NCI-H1092 treated with DMSO at 0.1 percent for 48 hours (cell line): ENCODE measurements around the gene LRP10.
A peak's percentile ranks its signal among the peaks of the same experiment; 100 is the strongest.
"Not testable (repeated sequence)": the region's sequence is repeated elsewhere in the genome, so short reads cannot be mapped to it uniquely, and the experiment has no call there.

Source experiments
- DNase-seq: peaks from one replicate; lab custom pipeline; 2025; lab: John Stamatoyannopoulos, UW

Gene LRP10, protein sequence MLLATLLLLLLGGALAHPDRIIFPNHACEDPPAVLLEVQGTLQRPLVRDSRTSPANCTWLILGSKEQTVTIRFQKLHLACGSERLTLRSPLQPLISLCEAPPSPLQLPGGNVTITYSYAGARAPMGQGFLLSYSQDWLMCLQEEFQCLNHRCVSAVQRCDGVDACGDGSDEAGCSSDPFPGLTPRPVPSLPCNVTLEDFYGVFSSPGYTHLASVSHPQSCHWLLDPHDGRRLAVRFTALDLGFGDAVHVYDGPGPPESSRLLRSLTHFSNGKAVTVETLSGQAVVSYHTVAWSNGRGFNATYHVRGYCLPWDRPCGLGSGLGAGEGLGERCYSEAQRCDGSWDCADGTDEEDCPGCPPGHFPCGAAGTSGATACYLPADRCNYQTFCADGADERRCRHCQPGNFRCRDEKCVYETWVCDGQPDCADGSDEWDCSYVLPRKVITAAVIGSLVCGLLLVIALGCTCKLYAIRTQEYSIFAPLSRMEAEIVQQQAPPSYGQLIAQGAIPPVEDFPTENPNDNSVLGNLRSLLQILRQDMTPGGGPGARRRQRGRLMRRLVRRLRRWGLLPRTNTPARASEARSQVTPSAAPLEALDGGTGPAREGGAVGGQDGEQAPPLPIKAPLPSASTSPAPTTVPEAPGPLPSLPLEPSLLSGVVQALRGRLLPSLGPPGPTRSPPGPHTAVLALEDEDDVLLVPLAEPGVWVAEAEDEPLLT

DNA sequence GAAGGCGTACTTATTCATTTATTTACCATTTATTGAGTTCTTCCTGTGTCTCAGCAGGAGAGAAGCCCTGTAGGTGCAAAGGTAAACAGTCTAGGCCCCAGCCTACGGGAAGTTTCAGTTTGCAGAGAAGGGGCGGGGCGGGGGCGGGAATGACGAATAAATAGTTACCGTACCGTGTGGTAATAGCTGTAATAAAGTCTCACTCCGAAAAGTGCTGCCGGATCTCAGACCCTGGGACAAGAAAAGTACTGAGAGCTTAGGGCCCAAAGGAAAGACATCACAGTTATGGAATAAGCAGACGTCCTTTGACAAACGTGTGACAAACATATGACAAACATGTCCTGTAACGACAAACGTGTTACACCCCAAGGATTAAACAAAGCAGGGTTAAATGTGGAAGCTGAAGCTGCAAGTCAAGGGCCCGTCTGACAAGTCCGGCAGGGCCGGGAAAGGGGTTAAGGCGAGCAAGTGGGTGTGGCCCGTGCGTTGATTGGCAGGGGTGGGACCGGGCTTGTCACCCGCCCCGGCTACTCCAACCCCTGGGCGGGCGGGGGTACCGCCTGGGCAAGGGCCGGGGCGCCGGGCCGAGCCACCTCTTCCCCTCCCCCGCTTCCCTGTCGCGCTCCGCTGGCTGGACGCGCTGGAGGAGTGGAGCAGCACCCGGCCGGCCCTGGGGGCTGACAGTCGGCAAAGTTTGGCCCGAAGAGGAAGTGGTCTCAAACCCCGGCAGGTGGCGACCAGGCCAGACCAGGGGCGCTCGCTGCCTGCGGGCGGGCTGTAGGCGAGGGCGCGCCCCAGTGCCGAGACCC is at the start of gene LRP10:
TSS of gene LRP10 (plus strand) at position 517 of the 809 bp plus-strand sequence. CDS start 564 bp downstream, outside the sequence.
- peak; percentile 65 for DNase-seq

DNA sequence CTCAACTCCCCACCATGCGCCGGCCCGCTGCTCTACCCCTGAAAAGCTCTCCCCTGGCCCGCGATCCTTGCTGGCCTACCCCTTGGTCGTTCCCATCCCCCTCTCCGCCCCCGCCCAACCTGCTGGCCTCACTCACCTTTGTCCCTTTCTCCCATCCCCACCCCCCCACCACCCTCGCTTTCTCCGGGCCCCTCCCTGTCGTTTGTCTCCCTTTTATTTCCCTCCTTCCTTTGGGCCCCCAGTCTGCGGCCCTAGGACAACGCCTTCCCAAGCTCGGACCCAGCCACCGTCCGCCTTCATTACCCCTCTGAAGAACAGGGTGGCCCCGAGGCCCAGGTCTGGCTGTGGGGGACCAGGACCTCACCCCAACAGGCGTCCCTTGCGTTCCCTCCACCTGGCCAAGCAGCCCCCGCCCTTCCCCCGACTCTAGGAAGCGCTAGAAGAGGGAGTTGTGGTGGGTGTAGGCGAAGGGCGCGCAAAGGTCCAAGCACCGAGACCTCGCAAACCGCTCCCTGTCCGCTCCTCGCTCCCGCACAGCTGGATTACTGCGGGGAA is 49.4 kb upstream of the LRP10 start:
- no peak for DNase-seq

DNA sequence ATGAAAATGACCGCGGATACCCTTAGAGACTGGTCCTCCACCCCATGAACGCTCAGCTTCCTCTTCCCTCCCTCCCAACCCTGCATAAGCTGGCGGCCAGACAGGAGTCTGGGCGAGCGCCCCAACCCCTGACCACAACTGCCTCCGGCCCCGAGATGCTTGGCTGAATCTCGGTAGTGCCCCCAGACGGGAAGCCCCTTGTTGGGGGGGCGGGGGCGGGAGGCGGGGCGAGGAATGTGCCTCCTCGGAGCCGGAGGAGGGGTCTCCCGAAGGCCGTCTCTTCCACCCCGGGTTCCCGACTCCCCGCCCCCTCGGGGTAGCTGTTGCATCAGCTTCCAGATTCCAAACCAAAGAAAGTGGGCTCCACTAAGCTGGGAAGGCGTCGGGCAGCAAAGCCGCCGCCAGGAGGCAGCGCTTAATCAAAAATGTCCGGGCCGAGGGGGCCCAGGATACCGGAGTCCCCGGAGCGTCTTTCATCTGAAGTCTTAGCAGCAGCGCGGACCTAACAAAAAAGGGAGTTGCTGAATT is 48.9 kb upstream of the LRP10 start:
- DNase-seq, result peak; percentile 24

DNA sequence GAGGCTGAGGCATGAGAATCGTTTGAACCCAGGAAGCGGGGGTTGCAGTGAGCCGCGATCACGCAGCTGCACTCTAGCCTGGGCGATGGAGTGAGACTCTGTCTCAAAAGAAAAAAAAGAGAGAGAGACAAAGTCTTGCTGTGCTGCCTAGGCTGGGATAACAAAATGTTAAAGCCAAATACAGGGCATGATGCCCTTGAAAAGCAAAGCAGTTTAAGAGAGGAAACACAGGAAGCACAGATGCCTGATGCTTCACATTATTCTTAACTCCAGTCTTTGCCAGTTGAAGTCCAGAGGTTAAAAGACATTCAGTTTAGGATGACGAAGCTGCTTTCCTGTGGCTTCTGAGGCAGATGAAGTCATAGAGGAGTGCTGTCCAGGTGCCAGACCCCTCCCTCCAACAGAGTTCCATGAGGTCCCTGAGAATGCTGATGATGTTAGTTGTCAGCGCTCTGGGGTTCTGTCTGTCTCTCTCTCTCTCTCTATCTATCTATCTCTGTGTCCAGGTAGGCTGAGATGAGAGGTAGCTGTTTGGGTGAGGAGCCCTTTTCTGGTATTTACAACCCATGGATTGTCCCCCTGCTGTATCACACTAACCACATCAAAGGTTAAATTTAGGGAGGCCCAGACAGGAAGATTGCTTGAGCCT is 46.7 kb upstream of the LRP10 start:
- DNase-seq, result no peak

DNA sequence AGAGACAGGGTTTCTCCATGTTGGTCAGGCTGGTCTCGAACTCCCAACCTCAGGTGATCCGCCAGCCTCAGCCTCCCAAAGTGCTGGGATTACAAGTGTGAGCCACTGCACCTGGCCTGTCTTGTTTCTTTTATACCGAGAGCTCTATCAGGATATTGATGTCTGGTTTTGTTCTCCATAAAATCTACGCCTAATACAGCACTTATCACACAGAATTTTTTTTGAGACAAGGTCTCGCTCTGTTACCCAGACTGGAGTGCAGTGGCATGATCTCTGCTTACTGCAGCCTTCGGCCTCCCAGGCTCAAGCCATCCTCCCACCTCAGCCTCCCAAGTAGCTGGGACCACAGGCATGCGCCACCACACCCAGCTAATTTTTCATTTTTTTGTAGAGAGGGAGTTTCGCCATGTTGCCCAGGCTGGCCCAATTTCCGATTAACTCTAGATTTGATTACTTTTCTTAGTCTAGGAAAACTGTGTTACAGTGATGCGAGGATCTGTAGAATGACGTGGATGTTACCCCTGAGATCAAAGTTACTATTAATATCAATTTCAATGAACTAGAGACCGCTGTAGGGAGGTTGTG is 42.4 kb upstream of the LRP10 start:
- DNase-seq, result not testable (repeated sequence)

DNA sequence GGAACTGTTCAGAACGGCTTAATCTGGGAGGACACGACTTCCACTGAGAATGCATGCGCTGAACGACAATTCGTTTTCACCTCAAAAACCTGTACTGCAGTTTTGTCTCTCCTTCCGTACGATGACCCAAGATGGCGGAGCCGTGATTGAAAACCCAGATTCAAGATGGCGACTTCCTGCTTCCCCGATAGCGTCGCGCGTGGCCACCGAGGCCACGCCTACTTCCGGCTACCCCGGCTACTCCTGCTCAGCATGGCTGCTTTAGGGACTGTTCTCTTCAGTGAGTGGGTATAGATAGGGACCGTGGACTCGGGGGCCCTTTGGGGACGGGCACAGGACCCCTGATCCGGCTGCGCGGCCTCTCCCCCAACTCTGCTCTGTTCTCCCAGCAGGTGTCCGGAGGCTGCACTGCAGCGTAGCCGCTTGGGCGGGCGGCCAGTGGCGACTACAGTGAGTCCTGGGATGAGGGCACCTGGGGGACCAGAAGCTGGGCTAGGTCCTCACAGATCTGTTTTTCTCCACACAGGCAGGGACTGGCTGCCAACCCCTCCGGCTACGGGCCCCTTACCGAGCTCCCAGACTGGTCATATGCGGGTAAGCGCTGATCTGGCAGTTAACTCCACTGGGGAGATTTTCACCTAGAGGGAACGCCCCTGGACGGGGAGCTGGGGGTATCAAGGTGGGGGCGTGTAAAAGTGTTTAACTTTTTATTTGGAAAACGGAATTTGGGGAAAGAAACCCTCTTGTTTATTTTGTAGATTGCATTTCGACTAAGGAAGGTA is 41.7 kb upstream of the LRP10 start, which contains the start of gene MRPL52:
TSS of gene MRPL52 (plus strand) at position 227 of the 782 bp plus-strand sequence. CDS start at position 253, 26 bp downstream.
- DNase-seq, result peak; percentile 95

DNA sequence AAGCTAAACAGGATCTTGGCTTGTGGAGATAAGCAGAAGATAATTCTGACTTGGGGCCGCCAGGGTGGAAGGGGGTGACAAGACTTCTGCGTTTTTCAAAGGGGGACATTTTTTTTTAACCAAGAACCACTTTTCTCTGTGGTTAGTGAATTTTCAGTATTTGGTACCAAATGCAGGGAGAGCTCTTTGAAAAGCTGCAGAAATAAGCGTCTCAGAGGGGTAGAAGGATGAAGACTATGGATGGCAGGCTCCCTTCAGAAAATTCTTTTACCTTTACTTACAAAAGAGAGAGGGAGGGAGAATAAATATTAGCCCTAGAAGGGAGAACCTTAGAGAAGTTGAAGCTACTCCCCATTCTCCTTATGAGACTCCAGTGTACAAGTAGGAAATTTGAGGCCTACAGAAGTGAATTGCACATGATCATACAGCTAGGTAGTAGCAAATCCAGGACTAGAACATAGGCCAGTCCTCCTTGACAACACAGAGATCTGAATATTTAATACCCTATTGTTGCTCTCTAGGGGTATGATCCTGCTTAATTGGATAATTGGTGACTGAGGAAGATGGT is 41.0 kb upstream of the LRP10 start:
- no peak for DNase-seq

DNA sequence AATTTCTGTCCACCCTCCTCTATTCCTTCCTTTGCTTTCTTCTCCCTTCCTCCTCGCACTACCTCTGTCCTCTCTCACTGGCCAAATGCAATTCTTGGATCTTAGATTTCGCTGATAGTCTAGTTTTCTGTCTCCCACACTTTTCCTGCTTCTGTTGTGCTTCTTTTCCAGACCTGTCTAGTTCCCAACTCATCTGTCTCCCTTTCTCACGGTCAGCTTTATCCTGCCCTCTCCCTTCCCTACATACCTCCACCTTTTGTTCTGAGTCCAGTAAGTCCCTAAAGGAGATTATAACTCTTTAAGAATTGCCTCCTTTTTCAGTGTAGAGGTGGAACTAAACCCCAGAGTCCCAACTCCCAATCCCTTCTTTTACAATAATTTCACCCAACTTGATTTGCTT is 36.0 kb upstream of the LRP10 start:
- no peak for DNase-seq

DNA sequence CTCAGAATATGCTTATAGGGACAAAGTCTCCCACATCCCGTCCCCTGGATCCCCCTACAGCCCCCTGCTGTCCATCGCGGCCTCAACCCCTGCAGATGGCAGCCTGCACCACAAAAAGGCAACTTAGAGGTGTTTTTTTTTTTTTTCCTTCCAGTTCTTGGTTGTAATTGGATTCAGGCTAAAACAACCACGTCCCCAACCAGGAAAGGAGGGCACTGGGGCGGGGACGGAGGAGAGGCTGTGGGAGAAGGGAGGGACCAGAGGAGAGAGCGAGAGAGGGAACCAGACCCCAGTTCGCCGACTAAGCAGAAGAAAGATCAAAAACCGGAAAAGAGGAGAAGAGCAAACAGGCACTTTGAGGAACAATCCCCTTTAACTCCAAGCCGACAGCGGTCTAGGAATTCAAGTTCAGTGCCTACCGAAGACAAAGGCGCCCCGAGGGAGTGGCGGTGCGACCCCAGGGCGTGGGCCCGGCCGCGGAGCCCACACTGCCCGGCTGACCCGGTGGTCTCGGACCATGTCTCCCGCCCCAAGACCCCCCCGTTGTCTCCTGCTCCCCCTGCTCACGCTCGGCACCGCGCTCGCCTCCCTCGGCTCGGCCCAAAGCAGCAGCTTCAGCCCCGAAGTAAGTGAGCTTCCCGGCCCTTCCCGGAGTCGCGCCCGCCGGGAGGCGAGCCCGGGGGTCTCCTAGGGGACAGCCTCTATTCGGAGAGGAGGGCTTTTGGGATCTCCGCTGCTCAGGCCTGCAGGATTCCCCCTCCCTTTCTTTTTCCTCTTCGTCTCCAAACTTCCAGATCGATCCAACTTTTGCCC is 35.0 kb upstream of the LRP10 start, which contains the start of gene MMP14:
TSS of gene MMP14 (plus strand) at position 285 of the 813 bp plus-strand sequence. CDS start at position 518, 233 bp downstream.
- DNase-seq, result no peak

DNA sequence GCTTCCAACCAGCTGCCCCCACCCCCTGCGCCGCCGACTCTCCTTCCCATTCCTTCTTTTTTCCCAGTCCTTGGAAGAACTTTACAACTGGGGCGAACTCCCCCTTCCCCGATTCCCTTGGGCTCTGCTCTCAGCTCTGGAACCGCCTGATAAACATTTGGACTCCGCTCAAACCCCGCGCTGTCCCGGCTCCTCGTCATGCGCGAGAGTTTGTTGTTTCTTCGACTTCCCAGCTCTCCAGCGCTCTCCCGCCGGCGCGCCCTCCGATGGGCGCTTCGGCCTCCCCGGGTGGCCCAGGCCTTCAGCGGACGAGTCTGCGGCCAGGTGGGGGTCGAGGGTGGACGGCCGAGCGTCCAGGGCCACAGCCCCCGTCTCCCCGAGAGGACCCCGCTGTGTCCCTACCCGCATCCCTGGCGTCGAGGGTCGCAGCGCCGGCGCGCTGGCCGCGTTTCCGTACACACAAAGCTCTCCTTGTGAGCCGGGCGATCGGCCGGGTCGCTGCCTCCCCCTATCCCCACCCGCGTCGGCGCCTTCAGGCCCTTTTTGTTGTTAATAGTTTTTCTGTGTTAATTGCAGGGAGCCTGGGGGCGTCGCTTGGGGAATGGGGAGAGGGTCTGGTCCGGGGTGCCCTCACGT is 34.3 kb upstream of the LRP10 start:
- DNase-seq, result no peak

DNA sequence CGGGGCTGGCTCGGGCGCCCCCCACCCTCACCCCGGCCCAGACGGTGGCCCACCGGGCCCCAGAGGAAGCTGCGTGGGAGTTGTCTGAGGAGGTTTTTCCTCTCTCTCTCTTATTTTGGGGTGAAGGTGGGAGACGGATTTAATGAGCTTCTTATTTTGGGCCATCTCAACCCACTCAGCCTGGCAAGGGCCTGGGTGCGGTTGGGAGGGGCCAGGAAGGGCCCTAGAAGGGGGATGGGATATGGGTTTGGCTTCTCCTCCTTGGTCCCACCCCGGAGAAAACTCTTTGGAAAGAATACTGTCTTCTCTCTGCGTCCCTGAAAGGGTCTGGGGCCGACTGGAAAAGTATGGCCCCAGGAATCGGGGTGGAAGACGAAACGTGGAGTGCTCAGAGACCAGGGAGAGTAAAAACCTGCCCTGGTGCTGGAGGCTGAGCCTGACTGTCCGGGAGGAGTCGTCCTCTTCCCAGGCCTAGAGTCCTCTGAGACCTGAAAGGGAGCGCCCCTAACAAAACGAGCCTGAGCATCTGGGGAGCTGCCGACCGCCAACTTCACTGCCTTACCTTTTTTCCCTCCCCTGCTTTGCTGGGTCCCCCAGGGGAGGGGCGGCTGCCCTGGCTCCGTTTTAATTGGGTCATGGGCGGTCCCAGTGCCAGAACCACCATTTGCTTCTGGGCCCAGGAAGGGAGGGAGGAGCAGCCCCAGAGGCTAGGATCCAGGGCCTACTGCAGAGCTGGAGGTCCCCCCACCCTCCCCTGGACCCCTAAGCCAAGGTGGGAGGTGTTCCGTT is 33.6 kb upstream of the LRP10 start:
- DNase-seq, result no peak

DNA sequence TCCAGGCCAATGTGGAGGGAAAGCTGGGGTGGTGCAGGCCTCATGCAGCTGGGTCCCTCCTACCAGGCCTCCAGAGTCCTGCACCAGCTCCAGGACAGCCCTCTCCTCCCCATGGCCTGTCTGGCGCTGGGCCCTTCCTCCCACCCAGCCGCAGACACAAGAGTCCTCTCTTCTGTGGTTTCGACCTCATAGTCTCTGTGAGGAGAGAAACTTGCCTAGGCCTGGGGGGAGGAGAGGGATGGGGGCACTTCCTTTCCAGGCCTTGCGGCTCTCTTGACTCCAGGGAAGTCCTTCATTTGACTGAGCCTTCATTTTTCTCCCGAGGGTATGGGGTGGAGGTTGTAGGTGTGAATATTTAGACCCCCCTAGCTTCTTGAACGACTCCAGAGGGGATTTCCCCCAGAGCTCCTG is 32.9 kb upstream of the LRP10 start:
- DNase-seq, result no peak

DNA sequence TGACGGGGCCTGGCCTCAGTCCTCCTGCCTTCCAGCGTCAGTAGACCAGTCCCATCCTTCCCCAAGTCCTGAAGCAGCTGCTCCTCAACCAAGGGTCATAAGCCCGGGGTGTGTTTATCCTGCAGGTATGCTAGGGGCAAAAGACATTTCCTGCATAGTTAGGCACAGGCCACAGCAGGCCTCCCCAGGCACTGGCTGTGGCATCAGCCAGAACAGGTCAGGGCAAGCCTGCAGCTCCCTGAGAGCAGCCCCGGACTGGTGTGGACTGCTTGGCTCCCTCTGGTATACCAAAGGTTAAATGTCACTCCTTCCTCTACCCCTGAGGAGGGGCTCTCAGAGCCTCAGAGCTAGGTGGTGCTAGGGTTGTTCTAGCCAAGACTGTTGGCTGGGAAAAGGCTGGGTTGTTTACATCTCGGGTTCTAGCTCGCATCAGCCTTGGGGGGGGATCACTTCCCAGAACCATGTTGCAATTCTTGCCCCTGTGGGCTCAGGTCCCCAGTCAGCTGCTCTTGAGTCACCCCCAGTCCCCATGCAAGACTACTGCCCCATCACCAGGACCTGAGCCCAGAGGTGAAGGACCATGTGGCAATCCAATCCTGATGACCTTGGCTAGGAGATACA is 32.3 kb upstream of the LRP10 start:
- no peak for DNase-seq

DNA sequence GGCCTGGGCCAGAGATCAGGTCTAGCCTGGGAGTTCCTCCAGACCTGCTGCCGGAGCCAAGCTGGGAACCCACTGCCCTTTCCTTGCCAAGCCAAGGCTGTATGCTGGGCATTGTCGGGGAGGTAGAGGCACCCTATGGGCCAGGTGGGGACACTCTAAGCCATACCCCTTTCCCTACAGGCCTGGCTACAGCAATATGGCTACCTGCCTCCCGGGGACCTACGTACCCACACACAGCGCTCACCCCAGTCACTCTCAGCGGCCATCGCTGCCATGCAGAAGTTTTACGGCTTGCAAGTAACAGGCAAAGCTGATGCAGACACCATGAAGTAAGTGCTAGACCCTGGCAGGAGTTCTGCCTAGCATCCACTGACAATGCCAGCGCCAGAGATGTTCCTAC is 30.2 kb upstream of the LRP10 start:
- DNase-seq, result no peak

DNA sequence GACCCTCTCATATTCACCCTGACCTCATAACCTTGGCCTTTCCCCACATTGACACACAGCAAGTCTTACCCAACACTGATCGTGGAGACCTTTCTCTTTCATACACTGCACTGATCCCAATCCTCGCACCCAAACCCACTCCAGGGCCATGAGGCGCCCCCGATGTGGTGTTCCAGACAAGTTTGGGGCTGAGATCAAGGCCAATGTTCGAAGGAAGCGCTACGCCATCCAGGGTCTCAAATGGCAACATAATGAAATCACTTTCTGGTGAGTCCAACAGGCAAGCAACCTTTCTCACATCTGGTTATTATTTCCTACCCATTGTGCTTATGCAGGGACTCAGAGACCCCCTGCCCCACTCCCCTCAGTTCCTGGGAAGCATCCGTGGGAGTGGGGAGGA is 29.8 kb upstream of the LRP10 start:
- DNase-seq, result no peak

DNA sequence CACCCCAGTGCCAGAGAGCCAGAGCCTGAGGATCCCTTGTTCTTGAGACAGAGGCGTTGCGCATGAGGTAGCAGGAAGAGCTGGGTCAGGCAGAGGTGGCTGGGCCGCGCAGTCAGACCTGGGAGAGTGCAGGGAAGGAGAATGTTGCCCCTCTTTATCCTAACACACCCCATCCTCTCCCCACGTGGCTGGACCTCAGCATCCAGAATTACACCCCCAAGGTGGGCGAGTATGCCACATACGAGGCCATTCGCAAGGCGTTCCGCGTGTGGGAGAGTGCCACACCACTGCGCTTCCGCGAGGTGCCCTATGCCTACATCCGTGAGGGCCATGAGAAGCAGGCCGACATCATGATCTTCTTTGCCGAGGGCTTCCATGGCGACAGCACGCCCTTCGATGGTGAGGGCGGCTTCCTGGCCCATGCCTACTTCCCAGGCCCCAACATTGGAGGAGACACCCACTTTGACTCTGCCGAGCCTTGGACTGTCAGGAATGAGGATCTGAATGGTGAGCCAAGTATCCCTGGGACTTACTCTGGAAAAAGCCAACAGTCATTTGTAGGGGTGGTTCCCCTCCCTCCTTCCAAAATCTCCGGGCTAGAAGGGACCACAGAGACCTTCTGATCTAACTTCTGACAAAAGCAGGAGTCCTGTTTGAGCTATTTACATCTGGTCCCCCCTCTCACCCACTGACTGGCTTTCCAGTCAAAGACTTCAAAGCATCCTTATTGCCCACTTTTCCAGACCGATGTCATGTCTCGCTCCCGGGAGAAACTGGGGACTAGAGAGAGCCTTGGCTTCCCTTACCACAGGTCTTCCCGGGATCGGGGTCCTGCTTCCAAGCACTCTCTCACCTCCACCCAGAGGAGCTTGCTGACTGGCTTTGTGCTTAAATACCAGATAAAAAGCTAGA is 29.1 kb upstream of the LRP10 start:
- DNase-seq, result no peak
